Measurements from ENCODE around the gene MYO5A. TPM values are rescaled to one million over a fixed set of nuclear protein-coding genes. Genes with fewer than 3 reads are reported as not detected.

Gene MYO5A
- total RNA-seq, 1 experiment from 2014 or later, result 17.6 TPM

GRCh38 chr15:52326756-52327155 is 201.9 kb downstream of the MYO5A start:
- Histone ChIP-seq H3K9me2 (ENCODE audit: insufficient read depth) (no peaks in the 10 kb centered on the region), H3K36me3 (ENCODE audit: control insufficient read depth in 1 of 2, insufficient read depth in 2 of 2, low read length in 2 of 2) (no peaks in the 10 kb centered on the region), H3K4me3 (replicated peaks in 1 of 2; ENCODE audit: low read depth in 1 of 2, low read length in 2 of 2) (no peak overlapping the region), H4K20me1 (ENCODE audit: insufficient read depth) (no peaks in the 10 kb centered on the region), H3K27me3 (ENCODE audit: insufficient read depth, low read length) (no peaks in the 10 kb centered on the region), H3K4me1 (ENCODE audit: control insufficient read depth in 1 of 2, insufficient read depth in 2 of 2, low read length in 2 of 2) (peaks cover 0 to 2% of the 10 kb centered on the region in 2 experiments; a peak in 1 of 4 replicates), H2AFZ (ENCODE audit: low read depth, low read length, poor library complexity, severe bottlenecking) (no peak overlapping the region), H3K79me2 (ENCODE audit: insufficient read depth, low read length) (no peaks in the 10 kb centered on the region), H3K4me2 (ENCODE audit: low read length) (no peak overlapping the region), H3K9ac (ENCODE audit: low read length) (no peak overlapping the region), H3K9me3 (ENCODE audit: control insufficient read depth in 1 of 2, insufficient read depth in 1 of 2, low read depth in 1 of 2, low read length in 2 of 2) (no peaks in the 10 kb centered on the region), H3K27ac (ENCODE audit: low read depth, low read length) (no peak overlapping the region)
- no peak for DNase-seq (ENCODE audit: low read depth, low spot score)
- intact Hi-C loops (cut with micrococcal nuclease), result no loop called here
- ATAC-seq, result no peak
- no peak for TF ChIP-seq FOSL1 (IDR thresholded peaks at IDR 0.05; ENCODE audit: low read depth)
- no peak for TF ChIP-seq CTCF (IDR thresholded peaks at IDR 0.05 in 2 of 3, conservative IDR thresholded peaks at IDR 0.05 in 1 of 3; ENCODE audit: borderline replicate concordance in 1 of 3, insufficient read depth in 1 of 3, low read depth in 2 of 3, low read length in 2 of 3)
- TF ChIP-seq ZFX (IDR thresholded peaks at IDR 0.05), result no peak
- TF ChIP-seq EZH2phosphoT487 (IDR thresholded peaks at IDR 0.05; ENCODE audit: borderline replicate concordance), result no peak
- no peak for TF ChIP-seq SP1 (IDR thresholded peaks at IDR 0.05; ENCODE audit: low read depth)
- no peak for TF ChIP-seq JUND (IDR thresholded peaks at IDR 0.05)
- TF ChIP-seq ELF1 (IDR thresholded peaks at IDR 0.05; ENCODE audit: borderline replicate concordance, low read depth), result no peak
- TF ChIP-seq ZBTB33 (IDR thresholded peaks at IDR 0.05; ENCODE audit: extremely low read depth, insufficient replicate concordance, low read length), result no peak
- no peak for TF ChIP-seq ZNF274 (IDR thresholded peaks at IDR 0.05; ENCODE audit: low read depth, low read length)
- TF ChIP-seq REST (IDR thresholded peaks at IDR 0.05; ENCODE audit: low read depth), result no peak
- TF ChIP-seq RAD21 (IDR thresholded peaks at IDR 0.05; ENCODE audit: low read depth), result no peak
- TF ChIP-seq MAX (IDR thresholded peaks at IDR 0.05), result no peak
- no peak for TF ChIP-seq SRF (IDR thresholded peaks at IDR 0.05; ENCODE audit: low read depth)
- no peak for TF ChIP-seq POLR2A (IDR thresholded peaks at IDR 0.05; ENCODE audit: borderline replicate concordance, extremely low read depth, insufficient read depth, insufficient read length)
- TF ChIP-seq SIN3A (IDR thresholded peaks at IDR 0.05; ENCODE audit: low read depth), result no peak
- no peak for TF ChIP-seq CEBPB (IDR thresholded peaks at IDR 0.05; ENCODE audit: low read depth)
- TF ChIP-seq ATF3 (IDR thresholded peaks at IDR 0.05), result no peak
- TF ChIP-seq EZH2 (IDR thresholded peaks at IDR 0.05), result no peak
- TF ChIP-seq EGR1 (IDR thresholded peaks at IDR 0.05; ENCODE audit: low read depth), result no peak
- no peak for TF ChIP-seq YY1 (IDR thresholded peaks at IDR 0.05; ENCODE audit: extremely low read depth, insufficient replicate concordance, low read depth, low read length)
- CTCF ChIA-PET, result no interaction called here
- RAD21 ChIA-PET (ENCODE audit: low non-redundant PET in 1 of 2, low total read pairs in 2 of 2, uncharacterized antibody in 2 of 2, unreplicated experiment in 2 of 2), result no interaction called here
- no TSS peak for BruUV-seq (replicated peaks)
- POLR2A ChIA-PET, result interaction anchor here (0.6 kb wide), 1 partner anchor 77 kb away, joined by 5 read pairs; no protein-coding TSS in a partner anchor

Measured in HCT116 (cell line).